Activated CD8-positive, alpha-beta T cell treated with anti-CD3 and anti-CD28 coated beads for 36 hours (primary cell): ENCODE results near the gene FNTB. TPM values are rescaled to one million over a fixed set of nuclear protein-coding genes. Genes with fewer than 3 reads are reported as not detected.

Source experiments
- ATAC-seq: fragments of 200-7000 bp; cut with Tn5 transposase; one replicate; pipeline ENCODE4 v1.10.0; 2021; ENCODE audit warnings: mild to moderate bottlenecking, moderate library complexity
- CTCF ChIA-PET: fragments of 350-600 bp; sonication (Branson Sonifier 250); formaldehyde crosslinking; loops from one replicate; lab custom pipeline; 2021; ENCODE audit warnings: antibody characterized with exemption; lab: Charles Lee
- POLR2A ChIA-PET: fragments of 350-600 bp; sonication (Branson Sonifier 250); formaldehyde crosslinking; loops from one replicate; lab custom pipeline; 2021; ENCODE audit warnings: antibody characterized with exemption; lab: Charles Lee
- DNase-seq: peaks from one replicate; pipeline ENCODE4 v3.0.0-alpha.2; 2020
- H3K27ac Mint-ChIP-seq: one replicate; pipeline ENCODE4 v1.8.0; 2021; ENCODE audit warnings: mild to moderate bottlenecking, mixed read lengths
- H3K27me3 Mint-ChIP-seq: one replicate; pipeline ENCODE4 v1.8.0; 2021; ENCODE audit warnings: mixed read lengths
- H3K36me3 Mint-ChIP-seq: one replicate; pipeline ENCODE4 v1.8.0; 2021; ENCODE audit warnings: low read depth, mixed read lengths
- H3K4me1 Mint-ChIP-seq: one replicate; pipeline ENCODE4 v1.8.0; 2021; ENCODE audit warnings: low read depth, mixed read lengths
- H3K4me3 Mint-ChIP-seq: one replicate; pipeline ENCODE4 v1.8.0; 2021; ENCODE audit warnings: mild to moderate bottlenecking, moderate library complexity, mixed read lengths
- H3K9me3 Mint-ChIP-seq: one replicate; pipeline ENCODE4 v1.8.0; 2021; ENCODE audit warnings: mixed read lengths
- intact Hi-C: fragments of 100-400 bp; cut with micrococcal nuclease; formaldehyde crosslinking; loops from one replicate; pipeline ENCODE4 v1.10.0; 2022
- total RNA-seq, 2 experiments: library from RNA; stranded (reverse); gene quantifications; one replicate each; pipeline ENCODE4 v1.2.3, GENCODE V29; 2021
- TF ChIP-seq, protein P1 (sequence below): fragments of 200-600 bp; IDR thresholded peaks from one replicate; pipeline ENCODE4 v1.8.0; 2022; ENCODE audit warnings: antibody characterized with exemption, mild to moderate bottlenecking

Gene FNTB
- total RNA-seq, 2 experiments from 2014 or later: 18.8 to 23.5 TPM

DNA sequence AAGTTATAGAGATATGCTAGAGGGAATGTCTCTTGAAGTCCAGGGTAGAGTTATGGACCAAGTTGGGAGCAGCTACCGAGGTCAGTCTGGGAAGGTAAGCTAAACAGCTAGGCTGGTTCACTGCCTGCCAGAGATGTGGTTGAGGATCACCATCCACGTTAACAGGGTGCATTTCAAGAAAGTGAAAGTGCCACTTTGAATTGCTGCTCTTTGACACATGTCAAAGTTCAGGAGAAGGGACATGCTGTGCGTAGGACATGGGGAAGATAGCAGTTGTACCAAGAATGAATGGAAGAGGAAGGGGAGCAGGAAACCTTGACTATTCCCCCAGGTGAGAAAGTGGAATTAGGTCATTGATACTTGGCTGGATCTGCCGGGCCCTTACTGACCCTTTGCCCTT is 66.1 kb downstream of the FNTB start:
- no peaks in the 10 kb centered on the region for H3K4me1 Mint-ChIP-seq
- POLR2A ChIA-PET: no interaction called here
- intact Hi-C loops: no loop called here
- ATAC-seq (no peak), DNase-seq (no peak)
- CTCF ChIA-PET: no interaction called here
- no peaks in the 10 kb centered on the region for H3K27me3 Mint-ChIP-seq
- no peak overlapping the region for H3K4me3 Mint-ChIP-seq
- no peak overlapping the region for H3K27ac Mint-ChIP-seq
- no peaks in the 10 kb centered on the region for H3K9me3 Mint-ChIP-seq
- TF ChIP-seq, protein P1, sequence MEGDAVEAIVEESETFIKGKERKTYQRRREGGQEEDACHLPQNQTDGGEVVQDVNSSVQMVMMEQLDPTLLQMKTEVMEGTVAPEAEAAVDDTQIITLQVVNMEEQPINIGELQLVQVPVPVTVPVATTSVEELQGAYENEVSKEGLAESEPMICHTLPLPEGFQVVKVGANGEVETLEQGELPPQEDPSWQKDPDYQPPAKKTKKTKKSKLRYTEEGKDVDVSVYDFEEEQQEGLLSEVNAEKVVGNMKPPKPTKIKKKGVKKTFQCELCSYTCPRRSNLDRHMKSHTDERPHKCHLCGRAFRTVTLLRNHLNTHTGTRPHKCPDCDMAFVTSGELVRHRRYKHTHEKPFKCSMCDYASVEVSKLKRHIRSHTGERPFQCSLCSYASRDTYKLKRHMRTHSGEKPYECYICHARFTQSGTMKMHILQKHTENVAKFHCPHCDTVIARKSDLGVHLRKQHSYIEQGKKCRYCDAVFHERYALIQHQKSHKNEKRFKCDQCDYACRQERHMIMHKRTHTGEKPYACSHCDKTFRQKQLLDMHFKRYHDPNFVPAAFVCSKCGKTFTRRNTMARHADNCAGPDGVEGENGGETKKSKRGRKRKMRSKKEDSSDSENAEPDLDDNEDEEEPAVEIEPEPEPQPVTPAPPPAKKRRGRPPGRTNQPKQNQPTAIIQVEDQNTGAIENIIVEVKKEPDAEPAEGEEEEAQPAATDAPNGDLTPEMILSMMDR: no peak
- H3K36me3 Mint-ChIP-seq: peaks cover 16% of the 10 kb centered on the region

DNA sequence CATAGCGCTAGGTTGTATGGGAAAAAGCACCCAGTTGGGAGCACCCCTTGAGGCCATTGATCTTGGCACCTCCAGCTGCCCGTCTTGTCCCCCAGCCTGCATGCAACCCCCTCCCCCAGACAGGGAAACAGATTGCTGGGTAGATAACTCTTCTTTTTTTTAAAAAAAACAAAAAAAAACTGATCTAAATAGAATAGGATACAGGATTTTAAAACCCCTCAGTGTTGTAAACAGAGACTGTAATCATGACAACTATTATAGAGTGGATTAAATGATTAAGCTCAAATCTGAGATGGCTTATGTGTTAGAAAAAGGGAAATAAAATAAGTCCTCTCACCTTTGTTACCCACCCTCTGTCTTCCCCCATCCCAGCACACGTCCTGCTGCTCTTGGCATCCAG is 66.8 kb downstream of the FNTB start:
- Mint-ChIP-seq H3K4me1 (no peaks in the 10 kb centered on the region), H3K27ac (no peak overlapping the region), H3K36me3 (peaks cover 16% of the 10 kb centered on the region), H3K27me3 (no peaks in the 10 kb centered on the region), H3K4me3 (no peak overlapping the region), H3K9me3 (no peaks in the 10 kb centered on the region)
- ATAC-seq (no peak), DNase-seq (no peak)
- intact Hi-C loops: no loop called here
- CTCF ChIA-PET: no interaction called here
- POLR2A ChIA-PET: no interaction called here
- TF ChIP-seq, protein P1: no peak

DNA sequence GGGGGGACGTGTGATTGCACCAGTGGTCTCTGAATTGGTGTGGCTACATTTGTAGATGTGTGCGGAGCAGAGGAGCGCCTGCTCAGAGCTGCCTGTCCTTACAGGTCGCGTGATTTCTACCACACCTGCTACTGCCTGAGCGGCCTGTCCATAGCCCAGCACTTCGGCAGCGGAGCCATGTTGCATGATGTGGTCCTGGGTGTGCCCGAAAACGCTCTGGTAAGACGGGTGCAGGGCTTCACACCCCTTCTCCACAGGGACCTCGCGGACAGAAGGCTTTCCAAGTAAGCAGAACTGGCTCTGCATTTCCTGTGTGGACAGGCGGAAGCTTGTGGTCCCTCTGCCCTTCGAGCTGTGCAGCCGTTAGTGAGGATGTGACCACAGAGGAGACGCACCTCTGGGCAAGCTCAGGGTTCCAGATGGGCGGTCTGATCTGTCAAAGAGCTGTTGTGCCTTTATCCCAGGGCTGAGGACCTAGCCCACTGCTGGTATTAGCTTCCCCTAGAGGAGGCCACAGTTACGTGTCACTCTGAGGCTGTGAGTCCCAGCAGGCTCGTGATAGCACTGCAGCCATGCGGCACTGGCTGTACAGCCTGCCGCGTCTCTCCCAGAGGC is 67.9 kb downstream of the FNTB start:
- Mint-ChIP-seq H3K4me1 (no peaks in the 10 kb centered on the region), H3K27ac (no peak overlapping the region), H3K36me3 (peaks cover 17% of the 10 kb centered on the region), H3K4me3 (no peak overlapping the region), H3K9me3 (no peaks in the 10 kb centered on the region), H3K27me3 (no peaks in the 10 kb centered on the region)
- ATAC-seq (no peak), DNase-seq (no peak)
- ChIA-PET CTCF (no interaction called here), POLR2A (no interaction called here)
- TF ChIP-seq, protein P1: no peak
- intact Hi-C loops: no loop called here

DNA sequence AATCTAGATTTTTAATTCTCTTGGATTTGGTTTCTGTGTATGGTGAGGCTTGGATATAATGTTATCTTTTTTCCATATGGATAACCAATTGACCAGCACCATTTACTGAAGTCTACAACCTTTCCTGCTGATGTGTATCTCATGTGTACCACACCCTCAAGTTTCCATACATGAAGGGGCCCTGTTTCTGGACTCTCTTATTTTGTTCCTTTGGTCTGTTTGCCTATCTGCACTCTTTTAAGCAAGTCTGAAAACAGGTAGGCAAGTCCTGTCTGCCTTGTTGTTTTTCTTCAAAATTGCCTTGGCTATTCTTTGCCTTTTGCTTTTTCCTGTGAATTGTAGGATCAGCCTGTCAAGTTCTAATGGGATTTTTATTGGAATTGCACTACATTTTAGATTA is 71.0 kb downstream of the FNTB start:
- ChIA-PET POLR2A (interaction anchor here (0.7 kb wide), 1 partner anchor 107 kb away, joined by 3 read pairs; no protein-coding TSS in a partner anchor), CTCF (no interaction called here)
- Mint-ChIP-seq H3K4me1 (no peaks in the 10 kb centered on the region), H3K27me3 (no peaks in the 10 kb centered on the region), H3K27ac (no peak overlapping the region), H3K36me3 (peaks cover 33% of the 10 kb centered on the region), H3K9me3 (no peaks in the 10 kb centered on the region), H3K4me3 (no peak overlapping the region)
- TF ChIP-seq, protein P1: no peak
- DNase-seq (no peak), ATAC-seq (no peak)
- intact Hi-C loops: no loop called here

DNA sequence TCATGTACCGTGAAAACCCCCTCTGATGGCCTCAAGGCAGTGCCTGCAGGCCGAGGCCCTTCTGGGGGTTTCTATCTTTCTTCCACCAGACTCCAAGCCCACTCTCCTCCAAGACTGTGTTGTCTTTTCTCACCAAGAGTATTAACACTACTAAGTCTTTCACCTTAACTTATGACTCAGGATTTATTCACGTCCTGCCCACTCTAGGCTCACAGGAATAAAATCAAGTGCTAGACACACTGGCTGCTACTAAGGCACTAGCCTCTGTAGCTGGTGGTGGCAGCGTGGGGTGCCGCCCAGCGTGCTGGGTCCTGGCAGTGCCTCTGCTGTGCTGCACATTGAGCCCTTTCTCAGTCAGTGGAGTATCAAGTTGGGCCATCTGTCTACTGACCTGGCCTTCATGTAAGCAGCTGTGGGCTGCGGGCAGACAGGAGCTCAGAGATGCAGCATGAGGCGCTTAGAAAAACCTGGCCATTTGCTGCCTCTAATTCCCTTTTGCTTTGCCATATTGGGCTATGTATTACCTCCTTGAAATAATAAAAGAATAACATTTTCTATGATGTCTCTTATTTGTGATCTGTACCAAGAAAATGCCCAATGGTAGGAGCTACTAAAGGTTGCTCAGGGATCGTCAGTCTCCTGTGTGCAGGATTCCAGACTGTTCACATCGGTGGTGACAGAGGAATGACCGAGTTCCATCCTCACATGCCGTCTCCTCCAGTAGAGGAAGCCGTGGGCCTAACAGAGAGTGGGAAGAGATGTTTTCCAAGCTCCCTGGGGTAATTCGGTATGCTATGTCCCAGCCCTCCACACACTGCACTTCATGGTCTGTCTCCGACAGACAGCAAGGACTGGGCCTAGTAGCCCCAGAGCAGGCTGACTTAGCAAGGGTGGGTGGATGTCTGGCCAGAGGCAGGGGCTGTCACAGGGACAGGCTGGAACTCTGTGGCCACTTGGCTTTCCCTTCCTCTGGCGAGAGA is 75.7 kb downstream of the FNTB start:
- CTCF ChIA-PET: no interaction called here
- ATAC-seq: no peak

More for the DNA sequence above, 75.7 kb downstream of the FNTB start:
- TF ChIP-seq, protein P1: no peak
- intact Hi-C loops: no loop called here
- H3K9me3 Mint-ChIP-seq: no peaks in the 10 kb centered on the region
- POLR2A ChIA-PET: interaction anchor here (0.8 to 1.6 kb wide), 2 partner anchors 8 to 10 kb away, joined by 3 to 5 read pairs; no protein-coding TSS in a partner anchor
- H3K27me3 Mint-ChIP-seq: no peaks in the 10 kb centered on the region
- DNase-seq: no peak
- no peak overlapping the region for H3K27ac Mint-ChIP-seq
- H3K36me3 Mint-ChIP-seq: peaks cover 49% of the 10 kb centered on the region
- H3K4me3 Mint-ChIP-seq: no peak overlapping the region
- H3K4me1 Mint-ChIP-seq: no peaks in the 10 kb centered on the region
